GM13976 (cell line): ENCODE results near the gene AKTIP.

ENCODE experiments used
- DNase-seq: peaks from one replicate; pipeline ENCODE4 v3.0.0; 2012; ENCODE audit warnings: low spot score
- CTCF ChIP-seq: IDR thresholded peaks from 2 replicates; pipeline ENCODE4 v1.5.1; 2012; ENCODE audit warnings: borderline replicate concordance, mild to moderate bottlenecking; ENCODE audit not compliant: insufficient read depth; ENCODE audit errors: extremely low read depth, missing control alignments, control extremely low read depth
- in situ Hi-C: fragments of 300-500 bp; cut with MboI; formaldehyde crosslinking; loops from one replicate; pipeline ENCODE4 v1.12.0; 2022; ENCODE audit warnings: low sequenced_read_pairs, mixed read lengths, inconsistent platforms; ENCODE audit not compliant: unreplicated experiment

The AKTIP gene

DNA sequence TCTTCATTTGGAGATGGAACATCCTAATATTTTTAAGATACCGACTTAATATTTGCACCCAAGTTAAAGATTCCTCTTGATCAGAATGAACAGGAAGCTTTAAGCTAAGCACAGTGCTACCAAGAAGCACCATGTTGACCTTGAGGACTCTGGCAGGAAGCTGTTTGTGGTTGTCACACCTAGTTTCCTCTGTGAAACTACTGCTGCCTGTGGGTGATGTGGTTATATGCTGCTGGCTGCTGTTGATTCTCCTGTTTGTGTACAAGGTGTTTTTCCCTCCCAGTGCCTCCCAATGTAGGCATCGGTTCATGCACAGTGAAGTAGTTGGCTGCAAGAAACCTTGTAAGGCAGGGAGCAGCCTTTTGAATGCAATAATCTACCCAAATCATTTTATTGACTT is 45.3 kb downstream of the AKTIP start:
- no peak for TF ChIP-seq CTCF
- DNase-seq, result peak; percentile 72
- in situ Hi-C loops, result no loop called here

DNA sequence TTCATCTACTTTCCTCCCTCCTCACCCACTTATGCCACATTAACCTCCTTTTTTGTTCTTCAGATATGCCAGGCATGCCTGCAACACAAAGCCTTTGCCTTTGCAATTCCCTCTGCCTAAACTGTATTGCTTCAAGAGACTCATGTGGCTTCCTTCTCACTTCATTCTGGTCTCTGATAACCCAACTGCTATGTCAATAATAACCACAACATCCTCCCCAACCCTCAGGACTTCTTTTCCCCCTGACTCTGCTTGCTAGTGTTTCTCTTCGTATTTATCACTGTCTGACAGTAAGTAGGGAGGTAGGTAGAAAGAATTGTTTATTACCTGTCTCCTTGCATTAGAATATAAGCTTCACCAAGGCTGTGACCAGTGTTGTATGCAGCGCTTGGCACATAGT is 46.4 kb downstream of the AKTIP start:
- in situ Hi-C loops, result no loop called here

DNA sequence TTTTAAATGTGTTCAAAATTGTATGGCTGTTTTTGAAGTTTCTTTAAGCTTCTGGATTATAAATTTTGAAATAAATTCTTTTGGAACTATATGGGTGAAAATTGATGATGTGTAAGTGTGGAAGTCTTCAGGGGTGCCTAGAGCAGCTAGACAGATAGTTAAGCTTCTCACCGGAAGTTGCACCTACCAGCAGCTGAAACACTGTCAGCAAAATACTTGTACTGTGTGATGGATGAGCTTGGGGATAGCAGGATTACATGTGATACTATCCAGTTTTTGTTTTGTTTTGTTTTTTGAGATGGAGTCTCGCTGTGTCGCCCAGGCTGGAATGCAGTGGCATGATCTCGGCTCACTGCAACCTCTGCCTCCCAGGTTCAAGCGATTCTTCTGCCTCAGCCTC is 49.1 kb downstream of the AKTIP start:
- no peak for TF ChIP-seq CTCF
- no peak for DNase-seq
- in situ Hi-C loops, result no loop called here

More for the DNA sequence above, 46.4 kb downstream of the AKTIP start:
- no peak for DNase-seq
- no peak for TF ChIP-seq CTCF

- DNase-seq, result no peak
- no peak for TF ChIP-seq CTCF
- in situ Hi-C loops, result no loop called here
These were observed 53.0 kb downstream of the AKTIP start for GRCh38 chr16:53449816-53450517.

GRCh38 chr16:53446090-53446489 is 56.9 kb downstream of the AKTIP start:
- in situ Hi-C loops, result no loop called here
- no peak for DNase-seq
- no peak for TF ChIP-seq CTCF

DNA sequence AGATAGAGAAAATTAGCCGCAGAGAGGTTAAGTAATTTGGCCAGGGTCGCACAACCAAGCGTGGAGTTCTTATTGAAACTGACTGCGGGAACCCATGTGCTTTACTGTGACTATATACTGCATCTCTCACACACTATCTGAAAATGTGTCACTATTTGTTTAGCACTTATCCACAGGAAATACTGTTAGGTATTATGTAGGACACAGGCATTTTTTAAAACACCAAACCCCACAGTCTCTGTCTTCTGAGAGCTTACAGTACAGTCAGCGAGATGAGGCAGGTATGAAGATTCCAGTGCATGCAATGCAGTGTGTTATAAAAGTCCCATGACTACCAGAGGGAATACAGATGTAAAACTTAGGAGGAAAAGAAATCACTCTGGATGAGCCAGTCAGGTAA is 57.5 kb downstream of the AKTIP start:
- no peak for DNase-seq
- TF ChIP-seq CTCF, result no peak
- in situ Hi-C loops, result no loop called here
